ENCODE data around the gene YWHAQ. TPM values are rescaled to one million over a fixed set of nuclear protein-coding genes. Genes with fewer than 3 reads are reported as not detected.

The YWHAQ gene
- total and polyA plus RNA-seq, 8 donors: 104 to 226 (median 150) TPM

- no peak overlapping the region for H3K27ac ChIP-seq
- TF ChIP-seq POLR2AphosphoS5 (IDR thresholded peaks at IDR 0.05) (no peak), EP300 (IDR thresholded peaks at IDR 0.05) (no peak), POLR2A (IDR thresholded peaks at IDR 0.05) (no peak), CTCF (IDR thresholded peaks at IDR 0.05) (no peak)
- H3K36me3 ChIP-seq: peaks cover 7 to 38% (median 33%) of the 10 kb centered on the region in 4 donors
- intact Hi-C loops (cut with DNase I; ENCODE audit: low total_unique reads): no loop called here
- WGBS, 5 donors: 93 to 98% (median 96%) methylated on average over 3 of the region's 3 CpGs
- no peak for DNase-seq
- H3K9me3 ChIP-seq: peaks cover 11 to 22% (median 17%) of the 10 kb centered on the region in 4 donors
- H3K4me1 ChIP-seq: peaks cover 0 to 18% (median 8%) of the 10 kb centered on the region in 4 donors
- no peak overlapping the region for H3K4me3 ChIP-seq
- no peaks in the 10 kb centered on the region for H3K27me3 ChIP-seq
These were observed 28.4 kb downstream of the YWHAQ start for GRCh38 chr2:9602412-9602811.

- Histone ChIP-seq H3K4me3 (no peak overlapping the region), H3K9me3 (peaks cover 11 to 22% (median 17%) of the 10 kb centered on the region in 4 donors), H3K27ac (no peak overlapping the region), H3K27me3 (no peaks in the 10 kb centered on the region), H3K36me3 (peaks cover 7 to 38% (median 33%) of the 10 kb centered on the region in 4 donors), H3K4me1 (peaks cover 0 to 15% (median 6%) of the 10 kb centered on the region in 4 donors)
- intact Hi-C loops (cut with DNase I; ENCODE audit: low total_unique reads): no loop called here
- no peak for TF ChIP-seq CTCF (IDR thresholded peaks at IDR 0.05)
- no peak for TF ChIP-seq POLR2A (IDR thresholded peaks at IDR 0.05)
- TF ChIP-seq EP300 (IDR thresholded peaks at IDR 0.05): no peak
- no peak for TF ChIP-seq POLR2AphosphoS5 (IDR thresholded peaks at IDR 0.05)
- no peak for DNase-seq
- 92 to 99% (median 95%) methylated on average over 5 of the region's 5 CpGs for WGBS, 5 donors
These were observed 29.4 kb downstream of the YWHAQ start for GRCh38 chr2:9601397-9601796.

- H3K27me3 ChIP-seq: no peaks in the 10 kb centered on the region
- H3K27ac ChIP-seq: no peak overlapping the region
- H3K4me3 ChIP-seq: no peak overlapping the region
- H3K9me3 ChIP-seq: peaks cover 11 to 22% (median 17%) of the 10 kb centered on the region in 4 donors
- H3K4me1 ChIP-seq: peaks cover 6 to 24% (median 14%) of the 10 kb centered on the region in 4 donors
- 83 to 100% (median 100%) methylated on average over 1 of the region's 1 CpG for WGBS, 5 donors
- intact Hi-C loops (cut with DNase I; ENCODE audit: low total_unique reads): no loop called here
- TF ChIP-seq CTCF (IDR thresholded peaks at IDR 0.05) (no peak), POLR2A (IDR thresholded peaks at IDR 0.05) (no peak), EP300 (IDR thresholded peaks at IDR 0.05) (no peak), POLR2AphosphoS5 (IDR thresholded peaks at IDR 0.05) (no peak)
- H3K36me3 ChIP-seq: peaks cover 7 to 38% (median 33%) of the 10 kb centered on the region in 4 donors
- no peak for DNase-seq
These were observed 31.4 kb downstream of the YWHAQ start for GRCh38 chr2:9599430-9599829.

GRCh38 chr2:9596621-9597311 lies 34.0 kb downstream of the YWHAQ start:
- WGBS, 5 donors: 86 to 94% (median 90%) methylated on average over 10 of the region's 10 CpGs
- H3K4me3 ChIP-seq: no peak overlapping the region

More at GRCh38 chr2:9596621-9597311, 34.0 kb downstream of the YWHAQ start:
- no peak for DNase-seq
- Histone ChIP-seq H3K27me3 (no peaks in the 10 kb centered on the region), H3K27ac (no peak overlapping the region), H3K36me3 (peaks cover 7 to 44% (median 34%) of the 10 kb centered on the region in 4 donors), H3K9me3 (peaks cover 11 to 22% (median 17%) of the 10 kb centered on the region in 4 donors), H3K4me1 (peaks cover 8 to 47% (median 29%) of the 10 kb centered on the region in 4 donors)
- TF ChIP-seq POLR2A (IDR thresholded peaks at IDR 0.05): no peak
- TF ChIP-seq POLR2AphosphoS5 (IDR thresholded peaks at IDR 0.05): no peak
- no peak for TF ChIP-seq CTCF (IDR thresholded peaks at IDR 0.05)
- no peak for TF ChIP-seq EP300 (IDR thresholded peaks at IDR 0.05)
- intact Hi-C loops (cut with DNase I; ENCODE audit: low total_unique reads): no loop called here
